Osteocyte (in vitro differentiated cells): ENCODE results near the gene SH3RF3. TPM values are rescaled to one million over a fixed set of nuclear protein-coding genes. Genes with fewer than 3 reads are reported as not detected.
"Not testable (repeated sequence)": the region's sequence is repeated elsewhere in the genome, so short reads cannot be mapped to it uniquely, and the experiment has no call there.

Experiments
- DNase-seq: peaks from one replicate; pipeline ENCODE4 v3.0.0; 2021; ENCODE audit warnings: mixed read lengths; ENCODE audit not compliant: unreplicated experiment; ENCODE audit errors: extremely low spot score
- H3K27ac Mint-ChIP-seq: one replicate; pipeline ENCODE4 v1.8.0; 2021; ENCODE audit warnings: mild to moderate bottlenecking, mixed read lengths; ENCODE audit not compliant: unreplicated experiment
- H3K27me3 Mint-ChIP-seq: one replicate; pipeline ENCODE4 v1.8.0; 2021; ENCODE audit warnings: mixed read lengths; ENCODE audit not compliant: unreplicated experiment
- H3K36me3 Mint-ChIP-seq: one replicate; pipeline ENCODE4 v1.8.0; 2021; ENCODE audit warnings: mixed read lengths; ENCODE audit not compliant: unreplicated experiment
- H3K4me1 Mint-ChIP-seq: one replicate; pipeline ENCODE4 v1.8.0; 2021; ENCODE audit warnings: mixed read lengths; ENCODE audit not compliant: unreplicated experiment
- H3K4me3 Mint-ChIP-seq: one replicate; pipeline ENCODE4 v1.8.0; 2021; ENCODE audit warnings: mild to moderate bottlenecking, moderate library complexity, mixed read lengths; ENCODE audit not compliant: unreplicated experiment
- H3K9me3 Mint-ChIP-seq: one replicate; pipeline ENCODE4 v1.8.0; 2021; ENCODE audit warnings: mixed read lengths; ENCODE audit not compliant: unreplicated experiment
- total RNA-seq: library from RNA; stranded (reverse); gene quantifications from 2 replicates; pipeline ENCODE4 v1.2.1, GENCODE V29; 2021
- TF ChIP-seq, protein P1 (sequence below): fragments of 200-600 bp; sonication (generic); IDR thresholded peaks from 2 replicates; pipeline ENCODE4 v1.5.0; 2021; ENCODE audit warnings: antibody characterized with exemption, mild to moderate bottlenecking, moderate library complexity

The SH3RF3 gene
- total RNA-seq, 1 donor from 2014 or later: 79.4 TPM

DNA sequence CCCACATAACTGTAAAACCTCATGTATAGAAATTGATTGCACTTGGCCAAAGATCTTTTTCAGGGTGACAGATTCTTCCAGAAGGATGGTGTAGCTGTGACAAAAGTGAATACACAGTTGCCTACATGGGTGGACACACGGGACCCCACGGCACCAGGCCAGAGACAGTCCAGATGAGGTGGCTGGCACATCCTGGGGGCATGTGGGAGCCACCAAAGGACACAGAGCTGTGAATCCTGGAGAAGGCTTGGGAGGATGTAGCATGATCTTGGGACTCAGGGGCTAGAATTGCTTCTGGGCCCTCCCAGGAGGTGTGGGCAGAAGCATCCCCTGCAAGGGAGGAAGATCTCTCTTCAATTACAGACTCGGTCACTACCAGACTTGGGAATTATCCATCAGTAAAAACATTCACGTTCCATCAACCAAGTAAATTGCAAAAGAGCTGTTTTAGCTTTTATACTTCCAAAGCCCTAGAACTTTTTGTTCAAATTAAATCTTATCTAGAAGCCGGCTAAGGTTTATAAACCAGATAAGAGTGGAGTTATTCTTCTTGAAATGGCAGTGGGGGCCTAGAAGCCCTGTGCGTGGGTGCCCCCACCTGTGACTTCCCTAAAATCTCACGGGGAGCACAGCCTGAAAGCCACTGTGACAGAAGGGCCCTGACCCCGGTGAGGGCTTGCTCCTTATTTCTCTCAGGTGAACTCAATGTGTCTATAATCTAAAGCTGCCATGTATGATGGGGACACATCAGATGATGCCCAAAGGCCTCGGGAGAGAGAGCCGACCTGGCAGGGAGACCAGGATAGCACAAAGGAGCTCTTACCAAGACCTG lies 403.1 kb downstream of the SH3RF3 start:
- Mint-ChIP-seq H3K4me3 (no peak overlapping the region), H3K27me3 (no peaks in the 10 kb centered on the region), H3K4me1 (peaks cover 52% of the 10 kb centered on the region), H3K36me3 (no peaks in the 10 kb centered on the region), H3K27ac (no peak overlapping the region), H3K9me3 (peaks cover 9% of the 10 kb centered on the region)
- peak; percentile 64 for DNase-seq
- TF ChIP-seq, protein P1, sequence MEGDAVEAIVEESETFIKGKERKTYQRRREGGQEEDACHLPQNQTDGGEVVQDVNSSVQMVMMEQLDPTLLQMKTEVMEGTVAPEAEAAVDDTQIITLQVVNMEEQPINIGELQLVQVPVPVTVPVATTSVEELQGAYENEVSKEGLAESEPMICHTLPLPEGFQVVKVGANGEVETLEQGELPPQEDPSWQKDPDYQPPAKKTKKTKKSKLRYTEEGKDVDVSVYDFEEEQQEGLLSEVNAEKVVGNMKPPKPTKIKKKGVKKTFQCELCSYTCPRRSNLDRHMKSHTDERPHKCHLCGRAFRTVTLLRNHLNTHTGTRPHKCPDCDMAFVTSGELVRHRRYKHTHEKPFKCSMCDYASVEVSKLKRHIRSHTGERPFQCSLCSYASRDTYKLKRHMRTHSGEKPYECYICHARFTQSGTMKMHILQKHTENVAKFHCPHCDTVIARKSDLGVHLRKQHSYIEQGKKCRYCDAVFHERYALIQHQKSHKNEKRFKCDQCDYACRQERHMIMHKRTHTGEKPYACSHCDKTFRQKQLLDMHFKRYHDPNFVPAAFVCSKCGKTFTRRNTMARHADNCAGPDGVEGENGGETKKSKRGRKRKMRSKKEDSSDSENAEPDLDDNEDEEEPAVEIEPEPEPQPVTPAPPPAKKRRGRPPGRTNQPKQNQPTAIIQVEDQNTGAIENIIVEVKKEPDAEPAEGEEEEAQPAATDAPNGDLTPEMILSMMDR: no peak

DNA sequence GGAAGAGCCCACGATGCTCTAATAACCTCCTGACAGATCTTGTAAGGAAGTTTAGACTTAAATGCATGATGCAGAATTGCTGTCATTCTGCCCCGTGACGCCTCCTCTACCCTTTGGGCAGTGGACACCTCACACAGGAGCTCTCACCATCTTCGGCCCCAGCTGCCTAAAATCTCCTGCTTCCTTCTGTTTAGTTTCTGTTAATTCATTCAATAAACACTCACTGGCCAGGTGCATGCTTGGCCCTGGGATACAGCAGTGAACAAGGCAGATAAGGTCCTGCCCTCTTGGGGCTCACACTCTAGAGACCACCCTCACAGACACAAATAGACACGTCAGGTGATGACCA lies 403.7 kb downstream of the SH3RF3 start:
- peak overlapping the region; percentile 35 for H3K27ac Mint-ChIP-seq
- H3K9me3 Mint-ChIP-seq: peaks cover 11% of the 10 kb centered on the region
- H3K4me1 Mint-ChIP-seq: peaks cover 50% of the 10 kb centered on the region
- no peak for DNase-seq
- peak overlapping the region; percentile 26 for H3K4me3 Mint-ChIP-seq
- no peaks in the 10 kb centered on the region for H3K36me3 Mint-ChIP-seq
- TF ChIP-seq, protein P1: no peak
- no peaks in the 10 kb centered on the region for H3K27me3 Mint-ChIP-seq

DNA sequence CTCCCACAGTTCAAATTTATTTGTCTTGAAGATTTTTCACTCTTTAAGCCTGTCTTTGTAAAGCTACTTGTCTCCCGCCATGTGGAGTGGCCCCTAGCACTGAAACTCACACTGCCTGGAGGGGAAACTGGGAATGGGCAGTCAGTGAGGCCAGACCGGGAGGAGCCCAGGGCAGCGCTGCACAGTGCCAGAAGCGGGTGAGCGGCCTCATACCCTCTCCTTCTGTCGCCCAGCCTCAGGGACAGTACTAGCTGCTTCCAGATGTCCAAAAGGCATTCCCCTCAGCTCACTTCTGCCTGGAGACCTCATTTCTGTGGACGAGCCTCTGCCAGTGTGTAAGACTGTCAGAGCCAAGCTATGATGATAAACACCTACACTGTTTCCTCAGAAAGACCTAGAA lies 404.8 kb downstream of the SH3RF3 start:
- Mint-ChIP-seq H3K27ac (peak overlapping the region; percentile 74), H3K4me1 (peaks cover 48% of the 10 kb centered on the region), H3K36me3 (no peaks in the 10 kb centered on the region), H3K4me3 (no peak overlapping the region), H3K27me3 (no peaks in the 10 kb centered on the region), H3K9me3 (peaks cover 11% of the 10 kb centered on the region)
- DNase-seq: peak; percentile 78
- TF ChIP-seq, protein P1: no peak

DNA sequence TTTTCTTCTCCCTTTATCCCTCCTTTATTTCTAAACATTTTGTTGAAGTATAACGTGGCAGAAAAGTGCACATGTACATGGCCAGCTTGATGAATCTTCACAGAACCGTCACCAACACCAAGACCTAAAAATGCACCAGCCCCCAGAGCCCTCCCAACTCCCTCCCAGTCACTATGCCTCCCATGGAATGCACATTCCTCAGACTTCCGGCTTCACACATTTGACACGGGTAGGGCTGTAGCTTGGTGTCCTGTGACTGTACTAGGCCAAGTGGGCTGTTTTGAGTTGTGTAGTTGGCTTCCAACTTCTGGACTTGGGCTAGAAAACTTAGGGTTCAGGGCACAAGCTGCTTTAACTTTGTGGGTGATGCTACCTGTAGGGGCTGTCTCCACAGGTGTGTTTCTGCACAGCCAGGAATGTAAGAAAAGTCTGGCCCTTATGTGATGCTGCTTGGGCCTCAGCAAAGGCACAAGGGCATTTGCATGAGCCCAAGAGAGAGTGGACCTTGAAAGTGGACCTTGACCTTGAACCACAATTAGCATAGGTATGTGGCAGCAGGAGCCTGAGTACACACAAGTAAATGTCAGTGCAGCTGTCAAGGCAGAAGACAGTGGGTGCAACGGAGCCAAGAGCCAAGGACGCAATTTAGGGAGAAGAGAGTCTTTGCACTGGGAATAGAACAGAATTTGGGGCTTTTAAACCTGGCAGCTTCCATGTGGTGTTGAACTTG lies 406.4 kb downstream of the SH3RF3 start:
- H3K4me1 Mint-ChIP-seq: peaks cover 35% of the 10 kb centered on the region
- TF ChIP-seq, protein P1: no peak
- peaks cover 11% of the 10 kb centered on the region for H3K9me3 Mint-ChIP-seq
- DNase-seq: peak; percentile 42
- H3K36me3 Mint-ChIP-seq: no peaks in the 10 kb centered on the region
- H3K4me3 Mint-ChIP-seq: no peak overlapping the region
- no peak overlapping the region for H3K27ac Mint-ChIP-seq
- H3K27me3 Mint-ChIP-seq: no peaks in the 10 kb centered on the region

DNA sequence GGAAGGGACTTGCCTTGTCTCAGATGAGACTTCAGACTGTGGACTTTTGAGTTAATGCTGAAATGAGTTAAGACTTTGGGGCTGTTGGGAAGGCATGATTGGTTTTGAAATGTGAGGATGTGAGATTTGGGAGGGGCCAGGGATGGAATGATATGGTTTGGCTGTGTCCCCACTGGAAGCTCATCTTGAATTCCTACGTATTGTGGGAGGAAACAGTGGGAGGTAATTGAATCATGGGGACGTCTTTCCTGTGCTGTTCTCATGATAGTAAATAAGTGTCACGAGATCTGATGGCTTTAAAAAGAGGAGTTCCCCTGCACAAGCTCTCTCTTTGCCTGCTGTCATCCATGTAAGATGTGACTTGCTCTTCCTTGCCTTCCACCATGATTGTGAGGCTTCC lies 407.6 kb downstream of the SH3RF3 start:
- H3K27ac Mint-ChIP-seq, H3K4me3 Mint-ChIP-seq, DNase-seq, H3K27me3 Mint-ChIP-seq, H3K36me3 Mint-ChIP-seq: not testable (repeated sequence)
- H3K4me1 Mint-ChIP-seq: peaks cover 26% of the 10 kb centered on the region
- peaks cover 11% of the 10 kb centered on the region for H3K9me3 Mint-ChIP-seq
